Thoracic aorta (tissue), 2 donors: Measurements from ENCODE around the gene EBF3. TPM values are rescaled to one million over a fixed set of nuclear protein-coding genes. Genes with fewer than 3 reads are reported as not detected.

Source experiments
- ATAC-seq: fragments of 150-250 bp; one replicate; pipeline ENCODE4 v1.8.0; 2017; ENCODE audit warnings: low read depth; ENCODE audit not compliant: insufficient number of reproducible peaks, low FRiP score
- DNase-seq: peaks from one replicate; pipeline ENCODE4 v3.0.0-alpha.2; 2020; ENCODE audit warnings: low spot score
- H3K27ac ChIP-seq, 2 donors: fragments of 200-600 bp; sonication (generic); 1 replicate in 1 of 2; 2 replicates in 1 of 2; pipeline ENCODE4 v1.5.1; 2016; ENCODE audit warnings: mild to moderate bottlenecking in 2 of 2, moderate library complexity in 2 of 2
- H3K27me3 ChIP-seq: fragments of 200-600 bp; sonication (generic); replicated peaks from 2 replicates; pipeline ENCODE4 v1.6.0; 2016; ENCODE audit warnings: mild to moderate bottlenecking; ENCODE audit not compliant: insufficient read depth
- H3K36me3 ChIP-seq: fragments of 200-600 bp; sonication (generic); one replicate; pipeline ENCODE4 v1.5.1; 2016
- H3K4me1 ChIP-seq, 2 donors: fragments of 200-600 bp; sonication (generic); 1 replicate in 1 of 2; 2 replicates in 1 of 2; pipeline versions ENCODE4 v1.5.1 to v1.6.0; 2016; ENCODE audit warnings: low read depth in 2 of 2, mild to moderate bottlenecking in 1 of 2; ENCODE audit not compliant: control insufficient read depth in 1 of 2
- H3K4me3 ChIP-seq: fragments of 200-600 bp; sonication (generic); 2 replicates; pipeline ENCODE4 v1.5.1; 2016; ENCODE audit warnings: mild to moderate bottlenecking
- H3K9me3 ChIP-seq: fragments of 200-600 bp; sonication (generic); 2 replicates; pipeline ENCODE4 v1.5.1; 2016
- CTCF ChIP-seq: fragments of 200-600 bp; sonication (generic); IDR thresholded peaks from one replicate; pipeline ENCODE4 v1.5.1; 2019; ENCODE audit warnings: antibody characterized with exemption
- total RNA-seq, 2 donors: library from RNA; depleted of rRNA; stranded (reverse); fragments of >200 nt; gene quantifications; one replicate each; pipeline versions ENCODE4 v1.1.0 to v1.2.3, GENCODE V29; 2016

EBF3 gene
- total RNA-seq, 2 donors from 2014 or later = 3.6 to 4.6 TPM

GRCh38 chr10:129850790-129851189, 113.3 kb downstream of the EBF3 start:
- Histone ChIP-seq H3K4me1 (no peaks in the 10 kb centered on the region), H3K4me3 (no peak overlapping the region), H3K36me3 (no peaks in the 10 kb centered on the region), H3K27ac (no peak overlapping the region), H3K27me3 (no peaks in the 10 kb centered on the region), H3K9me3 (no peaks in the 10 kb centered on the region)
- TF ChIP-seq CTCF = no peak
- ATAC-seq = no peak
- no peak for DNase-seq

GRCh38 chr10:129850316-129850715, 113.8 kb downstream of the EBF3 start:
- Histone ChIP-seq H3K36me3 (no peaks in the 10 kb centered on the region), H3K27ac (no peak overlapping the region), H3K4me1 (no peaks in the 10 kb centered on the region), H3K27me3 (no peaks in the 10 kb centered on the region), H3K4me3 (no peak overlapping the region), H3K9me3 (no peaks in the 10 kb centered on the region)
- ATAC-seq = no peak
- no peak for DNase-seq
- TF ChIP-seq CTCF = no peak

GRCh38 chr10:129849853-129850252, 114.2 kb downstream of the EBF3 start:
- no peak overlapping the region for H3K27ac ChIP-seq
- DNase-seq (no peak), ATAC-seq (no peak)
- H3K4me1 ChIP-seq = no peaks in the 10 kb centered on the region
- H3K9me3 ChIP-seq = no peaks in the 10 kb centered on the region
- H3K36me3 ChIP-seq = no peaks in the 10 kb centered on the region
- H3K4me3 ChIP-seq = no peak overlapping the region
- no peaks in the 10 kb centered on the region for H3K27me3 ChIP-seq
- TF ChIP-seq CTCF = no peak

GRCh38 chr10:129849452-129849750, 114.7 kb downstream of the EBF3 start:
- no peak for TF ChIP-seq CTCF

GRCh38 chr10:129848696-129849451, 115.2 kb downstream of the EBF3 start:
- Histone ChIP-seq H3K9me3 (no peaks in the 10 kb centered on the region), H3K27ac (no peak overlapping the region), H3K4me3 (no peak overlapping the region), H3K36me3 (no peaks in the 10 kb centered on the region), H3K4me1 (no peaks in the 10 kb centered on the region), H3K27me3 (no peaks in the 10 kb centered on the region)
- no peak for TF ChIP-seq CTCF
- ATAC-seq (no peak), DNase-seq (no peak)

More at GRCh38 chr10:129849452-129849750, 114.7 kb downstream of the EBF3 start:
- no peak for DNase-seq
- Histone ChIP-seq H3K4me1 (no peaks in the 10 kb centered on the region), H3K4me3 (no peak overlapping the region), H3K27me3 (no peaks in the 10 kb centered on the region), H3K9me3 (no peaks in the 10 kb centered on the region), H3K36me3 (no peaks in the 10 kb centered on the region), H3K27ac (no peak overlapping the region)
- ATAC-seq = no peak
